Inflammatory macrophage treated with lipopolysaccharide for 4 hours (primary cell): ENCODE data around the gene SPATA16.
"Not testable (repeated sequence)": the region's sequence is repeated elsewhere in the genome, so short reads cannot be mapped to it uniquely, and the experiment has no call there.

Experiments used
- DNase-seq: peaks from one replicate; pipeline ENCODE4 v3.0.0-alpha.2; 2020

SPATA16 gene

GRCh38 chr3:172869784-172870518 is 271.1 kb downstream of the SPATA16 start:
- peak; percentile 2 for DNase-seq

DNA sequence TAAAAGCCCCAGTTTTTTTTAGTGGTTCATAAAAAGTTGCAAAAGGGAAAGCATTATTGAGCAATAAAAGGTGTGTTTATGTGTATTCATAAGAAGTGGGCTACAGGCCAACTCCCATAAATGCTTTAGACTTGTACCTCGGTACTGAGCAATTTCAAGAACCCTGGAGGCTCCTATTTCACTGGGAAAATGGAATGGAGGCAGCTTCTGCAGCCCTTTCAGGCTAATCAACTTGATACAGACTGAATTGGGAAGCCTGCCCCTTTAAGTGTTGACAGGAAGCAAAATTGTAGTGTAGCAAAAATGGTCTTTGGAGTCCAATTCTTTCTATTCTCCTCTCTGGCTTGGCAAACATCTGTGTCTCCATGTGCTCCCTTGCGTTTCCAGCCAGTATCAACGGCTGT is 271.7 kb downstream of the SPATA16 start:
- DNase-seq, result no peak

- DNase-seq, result no peak
Measured at GRCh38 chr3:172868582-172869200, 272.3 kb downstream of the SPATA16 start.

- DNase-seq, result not testable (repeated sequence)
Measured at GRCh38 chr3:172866726-172867350, 274.2 kb downstream of the SPATA16 start.

DNA sequence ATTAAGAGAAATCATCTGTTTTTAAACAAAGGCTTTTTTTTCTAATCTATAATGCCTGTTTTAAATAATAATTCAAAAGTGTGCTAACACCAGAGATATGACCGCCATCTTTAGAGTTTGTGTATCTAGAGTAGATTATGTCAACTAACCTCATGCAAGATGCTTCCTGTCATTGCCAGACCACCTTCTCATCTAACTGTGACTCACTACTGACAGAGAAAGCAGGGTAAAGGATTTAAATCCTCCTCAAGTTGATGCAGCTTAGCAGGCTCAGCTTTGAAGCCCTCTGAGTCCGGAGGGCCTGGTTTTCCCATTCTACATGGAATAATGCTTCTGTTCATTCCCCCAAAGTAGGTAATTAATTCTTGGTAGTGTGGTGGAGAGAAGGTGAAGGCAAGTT is 282.0 kb downstream of the SPATA16 start:
- no peak for DNase-seq

DNA sequence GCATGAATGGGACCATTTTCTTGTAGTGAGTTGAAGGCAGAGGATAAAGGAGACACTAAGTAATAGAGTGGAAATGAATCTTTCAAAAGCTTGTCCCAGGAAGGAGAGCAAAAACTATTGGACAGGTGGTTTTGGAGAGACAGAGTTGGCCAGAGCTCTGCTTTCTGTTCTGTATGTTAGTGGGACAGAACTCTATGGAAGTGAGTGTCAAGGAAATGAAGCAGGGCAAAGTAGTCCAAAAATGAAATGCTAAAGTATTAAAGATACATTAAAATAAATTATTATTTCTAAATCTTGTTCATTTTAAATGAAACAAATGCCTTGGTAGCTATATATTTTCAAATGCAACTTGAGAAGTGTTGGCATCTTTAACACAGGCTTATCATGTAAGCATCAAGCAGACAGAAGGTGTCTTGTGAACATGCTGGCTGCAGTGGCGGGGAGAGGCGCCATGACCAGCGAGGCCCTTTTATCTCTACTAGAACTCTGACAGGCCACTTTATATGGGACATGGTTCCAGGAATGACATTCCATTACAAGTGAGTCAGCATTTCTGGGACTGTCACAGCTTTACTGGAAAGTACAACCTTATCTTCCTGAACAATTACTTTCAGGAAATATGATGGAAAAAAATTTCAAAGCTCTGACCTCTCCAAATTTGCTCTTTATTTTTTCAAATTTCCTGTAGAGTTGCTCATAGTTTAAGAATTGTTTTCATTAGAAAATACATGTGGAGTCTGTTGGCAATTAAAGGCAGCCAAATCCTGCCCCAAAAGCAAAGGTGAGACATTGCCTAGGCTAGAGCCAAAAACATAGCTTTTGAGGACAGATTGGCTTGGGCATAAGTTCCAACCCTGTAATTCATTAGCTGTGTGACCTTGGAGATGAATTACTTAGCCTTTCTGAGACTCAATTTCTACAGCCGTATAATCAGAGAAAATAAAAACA is 284.0 kb downstream of the SPATA16 start:
- no peak for DNase-seq

DNA sequence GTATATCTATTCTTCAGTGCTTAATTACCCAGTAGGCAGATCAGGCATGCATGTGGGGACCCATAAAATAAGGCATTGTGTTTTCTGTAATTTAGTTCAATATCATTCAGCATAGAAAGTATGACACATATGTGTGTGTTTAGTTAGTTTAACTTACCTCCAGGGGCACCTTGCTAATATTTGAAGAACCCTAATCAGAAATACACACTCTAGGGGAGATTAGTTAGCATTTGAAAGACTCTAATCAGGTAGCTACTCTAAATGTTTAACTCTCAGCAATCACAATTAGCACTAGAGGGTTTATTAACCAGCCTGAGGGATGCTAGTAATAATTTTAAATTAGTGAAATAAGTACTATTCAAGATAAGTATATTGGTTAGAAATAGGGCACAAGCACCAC is 286.0 kb downstream of the SPATA16 start:
- no peak for DNase-seq

- peak; percentile 16 for DNase-seq
Measured at GRCh38 chr3:172853921-172854666, 286.9 kb downstream of the SPATA16 start.

DNA sequence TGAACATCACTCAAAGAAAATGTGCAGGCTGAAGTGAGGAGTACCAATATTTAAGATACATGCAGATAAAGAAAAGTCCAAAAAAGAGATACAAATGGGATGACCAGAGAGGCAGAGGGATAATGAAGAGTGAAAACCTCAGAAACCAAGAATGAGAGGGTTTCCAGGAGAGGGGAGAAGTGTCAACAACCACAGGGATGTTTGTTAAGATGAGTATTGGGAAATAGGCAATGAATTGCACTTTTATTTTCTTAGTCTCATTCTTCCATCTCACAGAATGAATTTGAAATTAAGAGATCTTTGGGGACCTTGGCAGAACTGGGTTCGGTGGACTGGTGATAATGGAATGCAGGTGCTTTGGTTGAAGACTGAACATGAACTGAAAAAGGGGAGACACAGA is 288.0 kb downstream of the SPATA16 start:
- no peak for DNase-seq

DNA sequence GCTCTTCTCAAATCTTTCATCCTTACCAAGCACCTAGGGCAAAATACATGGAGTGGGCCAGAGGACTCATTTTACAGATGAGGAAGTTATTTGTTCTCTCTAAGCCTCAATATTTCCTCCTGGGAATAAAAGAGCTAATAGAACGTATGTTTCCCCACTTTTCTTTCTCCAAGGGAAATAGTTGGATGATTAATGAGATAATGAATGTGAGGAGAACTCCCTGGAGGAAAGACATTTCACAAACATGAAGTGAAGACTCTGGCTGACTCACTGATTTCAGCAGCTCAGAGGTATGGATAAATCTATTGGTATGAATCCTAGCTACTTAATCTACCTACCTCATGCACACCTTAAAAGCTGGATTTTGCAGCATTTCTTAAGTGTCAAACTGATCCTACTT is 292.1 kb downstream of the SPATA16 start:
- DNase-seq, result no peak

GRCh38 chr3:172847292-172847691 is 293.7 kb downstream of the SPATA16 start:
- DNase-seq, result no peak

- no peak for DNase-seq
Measured at GRCh38 chr3:172846706-172847105, 294.3 kb downstream of the SPATA16 start.

DNA sequence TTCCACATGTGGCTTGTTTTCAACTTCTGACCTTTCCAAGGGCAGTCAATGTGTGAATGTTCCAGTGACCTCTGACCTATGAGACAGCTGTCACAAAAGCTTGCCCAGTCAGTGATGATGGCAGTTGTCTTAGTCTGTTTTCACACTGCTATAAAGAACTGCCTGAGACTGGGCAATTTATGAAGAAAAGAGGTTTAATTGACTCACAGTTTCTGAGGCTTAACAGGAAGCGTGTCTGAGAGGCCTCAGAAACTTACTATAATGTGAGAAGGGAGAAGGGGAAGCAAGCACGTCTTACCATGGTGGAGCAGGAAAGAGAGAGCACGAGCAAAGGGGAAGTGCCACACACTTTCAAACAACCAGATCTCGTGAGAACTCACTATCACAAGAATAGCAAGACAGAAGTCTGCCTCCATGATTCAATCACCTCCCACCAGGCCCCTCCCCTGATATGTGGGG is 294.9 kb downstream of the SPATA16 start:
- peak; percentile 47 for DNase-seq

DNA sequence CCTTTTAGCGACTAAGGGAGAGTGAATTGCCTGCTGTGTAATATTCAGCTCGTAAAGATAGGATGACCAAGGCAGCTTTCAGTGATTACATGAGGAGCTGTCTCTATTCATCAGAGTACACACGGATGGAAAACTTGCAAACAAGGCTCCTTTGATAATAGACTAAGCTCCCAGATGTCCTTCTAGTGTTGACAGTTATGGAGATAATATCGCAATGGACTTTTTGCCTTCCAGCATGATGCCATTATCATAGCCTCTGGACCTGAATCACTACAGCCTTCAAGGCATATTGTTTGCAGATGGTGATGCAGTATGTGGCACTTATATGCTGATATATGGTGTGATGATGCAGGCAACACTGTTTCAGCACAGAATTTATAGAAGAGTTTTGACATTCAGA is 296.6 kb downstream of the SPATA16 start:
- DNase-seq, result no peak

- DNase-seq, result no peak
Measured at GRCh38 chr3:172840913-172841312, 300.1 kb downstream of the SPATA16 start.

- no peak for DNase-seq
Measured at GRCh38 chr3:172840463-172840862, 300.6 kb downstream of the SPATA16 start.

GRCh38 chr3:172839679-172840078 is 301.4 kb downstream of the SPATA16 start:
- no peak for DNase-seq
